Head of caudate nucleus (tissue), 42 donors: Measurements from ENCODE around the gene MMEL1.
A peak's percentile ranks its signal among the peaks of the same experiment; 100 is the strongest.
"Not testable (repeated sequence)": the region's sequence is repeated elsewhere in the genome, so short reads cannot be mapped to it uniquely, and the experiment has no call there.

Experiments
- DNase-seq, 42 donors: peaks; one replicate each; pipeline versions ENCODE4 v3.0.0 to v3.0.0-alpha.2; 2020 to 2021; ENCODE audit warnings: mixed read lengths in 7 of 42
- intact Hi-C: fragments of 100-400 bp; cut with DNase I; formaldehyde crosslinking; loops from one replicate; pipeline ENCODE4 v1.15.0; 2022

Gene MMEL1

DNA sequence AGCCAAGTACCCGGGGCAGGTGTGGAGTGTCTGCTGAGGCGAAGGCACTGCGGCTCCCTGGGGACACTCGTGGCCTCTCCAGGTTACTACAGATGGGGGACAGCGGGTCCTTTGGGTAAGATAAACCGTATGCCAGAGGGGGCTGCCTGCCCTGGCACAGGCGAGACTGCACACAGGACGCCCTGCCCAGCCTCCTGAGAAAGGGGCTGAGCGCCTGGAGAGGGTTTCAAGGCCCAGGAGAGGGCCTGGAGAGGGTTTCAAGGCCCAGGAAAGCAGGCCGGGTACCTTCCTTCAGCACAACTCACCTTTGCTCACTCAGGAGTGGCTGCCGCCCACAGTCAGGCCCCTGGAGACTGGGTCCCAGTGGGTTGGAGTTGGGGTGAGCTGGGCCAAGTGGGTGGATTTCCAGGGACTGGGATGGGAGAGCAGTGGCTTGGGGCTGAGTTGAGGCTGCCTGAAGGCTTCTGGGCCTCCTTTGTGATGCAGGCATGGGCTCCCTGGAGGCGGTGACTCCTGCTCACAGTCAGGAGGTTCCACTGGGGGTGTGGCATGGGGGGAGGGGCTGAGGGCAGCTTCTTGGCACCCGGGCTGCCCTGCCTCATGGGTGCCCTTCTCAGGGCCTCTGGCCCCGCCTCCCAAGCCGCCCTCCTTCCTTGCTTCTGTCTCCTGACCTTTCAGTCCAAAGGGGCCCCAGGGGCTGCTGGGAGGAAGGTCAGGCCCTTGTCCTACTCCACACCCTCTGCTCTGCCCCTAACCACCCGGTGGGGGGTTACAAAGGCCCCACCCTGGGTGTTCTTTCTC, at the start of gene MMEL1:
MMEL1 (minus strand) TSS at position 456 of the 801 bp plus-strand sequence. CDS start 3,532 bp downstream, outside the sequence.
- peak in 2 of 42 donors; percentile 2 to 5 for DNase-seq
- intact Hi-C loops = no loop called here

DNA sequence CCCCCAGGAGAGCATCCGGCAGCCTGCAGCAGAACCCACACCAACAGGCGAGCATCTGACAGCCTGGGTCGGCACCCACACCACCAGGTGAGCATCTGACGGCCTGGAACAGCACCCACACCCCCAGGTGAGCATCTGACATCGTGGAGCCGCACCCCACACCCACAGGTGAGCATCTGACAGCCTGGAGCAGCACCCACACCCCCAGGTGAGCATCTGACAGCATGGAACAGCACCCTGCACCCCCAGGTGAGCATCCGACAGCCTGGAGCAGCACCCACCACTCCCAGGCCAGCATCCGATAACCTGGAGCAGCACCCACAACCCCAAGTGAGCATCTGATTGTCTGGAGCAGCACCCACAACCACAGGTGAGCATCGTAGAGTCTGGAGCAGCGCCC, 43.9 kb upstream of the MMEL1 start:
- intact Hi-C loops, DNase-seq: not testable (repeated sequence)

DNA sequence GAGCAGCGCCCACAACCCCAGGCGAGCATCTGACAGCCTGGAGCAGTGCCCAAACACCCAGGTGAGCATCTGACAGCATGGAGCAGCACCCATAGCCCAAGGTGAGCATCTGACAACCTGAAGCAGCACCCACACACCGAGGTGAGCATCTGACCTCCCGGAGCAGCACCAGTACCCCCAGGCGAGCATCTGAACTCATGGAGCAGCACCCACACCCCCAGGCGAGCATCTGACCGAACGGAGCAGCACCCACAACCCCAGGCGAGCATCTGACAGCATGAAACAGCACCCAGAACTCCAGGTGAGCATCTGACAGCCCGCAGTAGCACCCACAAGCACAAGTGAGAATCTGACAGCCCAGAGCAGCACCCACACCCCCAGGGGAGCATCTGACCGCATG, 38.8 kb upstream of the MMEL1 start:
- DNase-seq = peak in 6 of 42 donors; percentile 15 to 40 (median 22)
- intact Hi-C loops = not testable (repeated sequence)

GRCh38 chr1:2659806-2660205, 27.0 kb upstream of the MMEL1 start:
- peak in 12 of 42 donors; percentile 2 to 51 (median 37) for DNase-seq
- intact Hi-C loops = not testable (repeated sequence)

DNA sequence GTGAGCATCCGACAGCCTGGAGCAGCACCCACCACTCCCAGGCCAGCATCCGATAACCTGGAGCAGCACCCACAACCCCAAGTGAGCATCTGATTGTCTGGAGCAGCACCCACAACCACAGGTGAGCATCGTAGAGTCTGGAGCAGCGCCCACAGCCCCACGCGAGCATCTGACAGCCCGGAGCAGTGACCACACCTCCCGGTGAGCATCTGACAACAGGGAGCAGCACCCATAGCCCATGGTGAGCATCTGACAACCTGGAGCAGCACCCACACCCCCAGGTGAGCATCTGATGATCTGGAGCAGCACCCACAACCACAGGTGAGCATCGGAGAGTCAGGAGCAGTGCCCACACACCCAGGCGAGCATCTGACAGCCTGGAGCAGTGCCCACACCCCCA, 25.1 kb upstream of the MMEL1 start:
- intact Hi-C loops = not testable (repeated sequence)
- peak in 5 of 42 donors; percentile 15 to 42 (median 38) for DNase-seq

DNA sequence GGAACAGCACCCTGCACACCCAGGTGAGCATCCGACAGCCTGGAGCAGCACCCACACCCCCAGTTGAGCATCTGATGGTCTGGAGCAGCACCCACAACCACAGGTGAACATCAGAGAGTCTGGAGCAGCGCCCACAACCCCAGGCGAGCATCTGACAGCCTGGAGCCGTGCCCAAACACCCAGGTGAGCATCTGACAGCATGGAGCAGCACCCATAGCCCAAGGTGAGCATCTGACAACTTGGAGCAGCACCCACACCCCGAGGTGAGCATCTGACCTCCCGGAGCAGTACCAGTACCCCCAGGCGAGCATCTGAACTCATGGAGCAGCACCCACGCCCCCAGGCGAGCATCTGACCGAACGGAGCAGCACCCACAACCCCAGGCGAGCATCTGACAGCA, 24.3 kb upstream of the MMEL1 start:
- DNase-seq = peak in 11 of 42 donors; percentile 5 to 63 (median 51)
- intact Hi-C loops = not testable (repeated sequence)

DNA sequence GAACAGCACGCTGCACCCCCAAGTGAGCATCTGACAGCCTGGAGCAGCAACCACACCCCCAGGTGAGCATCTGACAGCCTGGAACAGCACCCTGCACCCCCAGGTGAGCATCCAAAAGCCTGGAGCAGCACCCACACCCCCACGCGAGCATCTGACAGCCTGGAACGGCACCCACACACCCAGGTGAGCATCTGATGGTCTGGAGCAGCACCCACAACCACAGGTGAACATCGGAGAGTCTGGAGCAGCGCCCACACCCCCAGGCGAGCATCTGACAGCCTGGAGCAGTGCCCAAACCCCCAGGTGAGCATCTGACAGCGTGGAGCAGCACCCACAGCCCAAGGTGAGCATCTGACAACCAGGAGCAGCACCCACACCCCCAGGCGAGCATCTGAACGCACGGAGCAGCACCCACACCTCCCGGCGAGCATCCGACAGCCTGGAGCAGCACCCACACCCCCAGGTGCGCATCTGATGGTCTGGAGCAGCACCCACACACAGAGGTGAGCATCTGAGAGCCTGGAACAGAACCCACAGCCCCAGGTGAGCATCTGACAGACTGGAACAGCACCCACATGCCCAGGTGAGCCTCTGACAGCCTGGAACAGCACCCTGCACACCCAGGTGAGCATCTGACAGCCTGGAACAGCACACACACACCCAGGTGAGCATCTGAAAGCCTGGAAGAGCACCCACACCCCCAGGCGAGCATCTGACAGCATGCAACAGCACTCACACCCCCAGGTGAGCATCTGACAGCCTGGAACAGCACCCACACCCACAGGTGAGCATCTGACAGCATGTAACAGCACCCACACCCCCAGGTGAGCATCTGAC, 23.0 kb upstream of the MMEL1 start:
- peak in 19 of 42 donors; percentile 4 to 45 (median 33) for DNase-seq
- intact Hi-C loops = not testable (repeated sequence)

- peak in 11 of 42 donors; percentile 2 to 37 (median 21) for DNase-seq
- intact Hi-C loops = not testable (repeated sequence)
These were observed 21.7 kb upstream of the MMEL1 start for GRCh38 chr1:2654443-2654948.

DNA sequence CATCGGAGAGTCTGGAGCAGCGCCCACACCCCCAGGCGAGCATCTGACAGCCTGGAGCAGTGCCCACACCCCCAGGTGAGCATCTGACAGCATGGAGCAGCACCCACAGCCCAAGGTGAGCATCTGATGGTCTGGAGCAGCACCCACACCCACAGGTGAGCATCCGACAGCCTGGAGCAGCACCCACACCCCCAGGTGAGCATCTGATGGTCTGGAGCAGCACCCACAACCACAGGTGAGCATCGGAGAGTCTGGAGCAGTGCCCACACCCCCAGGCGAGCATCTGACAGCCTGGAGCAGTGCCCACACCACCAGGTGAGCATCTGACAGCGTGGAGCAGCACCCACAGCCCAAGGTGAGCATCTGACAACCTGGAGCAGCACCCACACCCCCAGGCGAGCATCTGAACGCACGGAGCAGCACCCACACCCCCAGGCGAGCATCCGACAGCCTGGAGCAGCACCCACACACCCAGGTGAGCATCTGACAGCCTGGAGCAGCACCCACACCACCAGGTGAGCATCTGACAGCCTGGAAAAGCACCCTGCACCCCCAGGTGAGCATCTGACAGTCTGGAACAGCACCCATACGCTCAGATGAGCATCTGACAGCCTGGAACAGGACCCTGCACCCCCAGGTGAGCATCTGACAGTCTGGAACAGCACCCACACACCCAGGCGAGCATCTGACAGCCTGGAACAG, 21.1 kb upstream of the MMEL1 start:
- DNase-seq = peak in 35 of 42 donors; percentile 10 to 76 (median 52)
- intact Hi-C loops = not testable (repeated sequence)

- DNase-seq = peak in 11 of 42 donors; percentile 2 to 39 (median 26)
- intact Hi-C loops = not testable (repeated sequence)
These were observed 20.2 kb upstream of the MMEL1 start for GRCh38 chr1:2652926-2653571.

GRCh38 chr1:2652152-2652925, 19.5 kb upstream of the MMEL1 start:
- peak in 5 of 42 donors; percentile 3 to 25 (median 19) for DNase-seq
- intact Hi-C loops = not testable (repeated sequence)

GRCh38 chr1:2650967-2651645, 18.3 kb upstream of the MMEL1 start:
- DNase-seq = peak in 6 of 42 donors; percentile 0 to 7 (median 4)
- intact Hi-C loops = no loop called here

GRCh38 chr1:2646837-2647236, 14.0 kb upstream of the MMEL1 start:
- intact Hi-C loops = no loop called here
- DNase-seq = no peak

GRCh38 chr1:2645776-2646175, 13.0 kb upstream of the MMEL1 start:
- intact Hi-C loops = no loop called here

GRCh38 chr1:2645143-2645542, 12.3 kb upstream of the MMEL1 start:
- intact Hi-C loops = no loop called here
- DNase-seq = peak in 3 of 42 donors; percentile 1 to 9 (median 4)

More at GRCh38 chr1:2645776-2646175, 13.0 kb upstream of the MMEL1 start:
- peak in 2 of 42 donors; percentile 0 to 5 for DNase-seq

- DNase-seq = peak in 2 of 42 donors; percentile 3 to 8
- intact Hi-C loops = no loop called here
These were observed 11.8 kb upstream of the MMEL1 start for GRCh38 chr1:2644591-2645101.

DNA sequence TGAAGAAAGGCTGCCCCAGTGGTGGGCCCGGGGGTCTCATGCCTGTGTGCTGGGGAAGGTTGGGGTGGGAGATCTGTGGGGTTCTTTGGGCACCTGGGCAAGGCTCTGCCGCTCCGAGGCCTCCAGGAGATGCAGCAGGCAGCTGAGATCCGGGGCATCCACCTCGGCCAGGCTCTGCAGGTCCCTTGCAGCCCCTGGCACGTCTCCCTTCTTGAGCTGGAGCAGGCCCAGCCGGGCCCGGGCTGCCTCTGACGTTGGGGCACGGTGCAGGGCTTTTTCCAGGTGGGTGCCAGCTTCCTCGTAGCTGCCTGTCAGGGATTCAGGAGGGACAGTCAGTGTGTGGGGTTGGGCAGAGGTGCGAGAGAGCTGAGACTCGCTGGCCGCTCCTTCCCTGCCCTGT, 11.4 kb upstream of the MMEL1 start:
- intact Hi-C loops = no loop called here

More for the DNA sequence above, 11.4 kb upstream of the MMEL1 start:
- peak in 4 of 42 donors; percentile 2 to 28 (median 6) for DNase-seq
